WERI-Rb-1 (cell line): Measurements from ENCODE around the gene FHL1.

ENCODE experiments used
- DNase-seq: peaks from one replicate; pipeline ENCODE4 v3.0.0-alpha.2; 2020
- H3K27ac ChIP-seq: fragments of 250-450 bp; sonication (Bioruptor Pico); 2 replicates; pipeline ENCODE4 v1.5.1; 2020; ENCODE audit warnings: mild to moderate bottlenecking, moderate library complexity
- H3K27me3 ChIP-seq: fragments of 250-450 bp; sonication (Bioruptor Pico); 2 replicates; pipeline ENCODE4 v1.5.1; 2021; ENCODE audit warnings: mild to moderate bottlenecking, low read depth, moderate library complexity; ENCODE audit not compliant: insufficient read depth, severe bottlenecking
- H3K36me3 ChIP-seq: fragments of 250-450 bp; sonication (Bioruptor Pico); 2 replicates; pipeline ENCODE4 v1.5.1; 2020; ENCODE audit warnings: mild to moderate bottlenecking, moderate library complexity
- H3K4me3 ChIP-seq: 2 replicates; pipeline ENCODE4 v1.5.1; 2011; ENCODE audit warnings: low read depth, mild to moderate bottlenecking, control low read depth, low read length
- H3K9me3 ChIP-seq: fragments of 250-450 bp; sonication (Bioruptor Pico); 2 replicates; pipeline ENCODE4 v1.5.1; 2021; ENCODE audit warnings: mild to moderate bottlenecking, moderate library complexity; ENCODE audit not compliant: severe bottlenecking
- CTCF ChIP-seq: IDR thresholded peaks from 2 replicates; pipeline ENCODE4 v1.5.1; 2011; ENCODE audit warnings: low read depth, mild to moderate bottlenecking, control low read depth, inconsistent platforms, low read length

Gene FHL1

GRCh38 chrX:136154998-136155397 is 7.7 kb downstream of the FHL1 start:
- no peaks in the 10 kb centered on the region for H3K9me3 ChIP-seq
- DNase-seq: no peak
- no peak overlapping the region for H3K27ac ChIP-seq
- H3K27me3 ChIP-seq: peaks cover 13% of the 10 kb centered on the region
- no peak overlapping the region for H3K4me3 ChIP-seq
- no peak for TF ChIP-seq CTCF
- no peaks in the 10 kb centered on the region for H3K36me3 ChIP-seq

GRCh38 chrX:136156560-136157117 is 9.3 kb downstream of the FHL1 start:
- no peak for TF ChIP-seq CTCF
- Histone ChIP-seq H3K4me3 (no peak overlapping the region), H3K27me3 (peaks cover 5% of the 10 kb centered on the region), H3K36me3 (no peaks in the 10 kb centered on the region), H3K27ac (no peak overlapping the region), H3K9me3 (no peaks in the 10 kb centered on the region)
- no peak for DNase-seq

- no peak for DNase-seq
- no peak for TF ChIP-seq CTCF
- H3K27me3 ChIP-seq: peaks cover 5% of the 10 kb centered on the region
- no peaks in the 10 kb centered on the region for H3K9me3 ChIP-seq
- H3K36me3 ChIP-seq: no peaks in the 10 kb centered on the region
- no peak overlapping the region for H3K27ac ChIP-seq
- H3K4me3 ChIP-seq: no peak overlapping the region
These were observed 9.9 kb downstream of the FHL1 start for GRCh38 chrX:136157187-136157586.

- no peak overlapping the region for H3K4me3 ChIP-seq
- H3K9me3 ChIP-seq: no peaks in the 10 kb centered on the region
- TF ChIP-seq CTCF: no peak
- no peaks in the 10 kb centered on the region for H3K36me3 ChIP-seq
- no peak for DNase-seq
- peaks cover 2% of the 10 kb centered on the region for H3K27me3 ChIP-seq
- no peak overlapping the region for H3K27ac ChIP-seq
These were observed 11.4 kb downstream of the FHL1 start for GRCh38 chrX:136158685-136159084.

GRCh38 chrX:136159611-136160025 is 12.3 kb downstream of the FHL1 start:
- no peak for DNase-seq
- no peaks in the 10 kb centered on the region for H3K36me3 ChIP-seq
- no peak overlapping the region for H3K27ac ChIP-seq
- TF ChIP-seq CTCF: no peak
- peaks cover 2% of the 10 kb centered on the region for H3K27me3 ChIP-seq
- H3K4me3 ChIP-seq: no peak overlapping the region
- H3K9me3 ChIP-seq: no peaks in the 10 kb centered on the region
